Right atrium auricular region (tissue), 2 donors: ENCODE data around the gene PYROXD2. TPM values are rescaled to one million over a fixed set of nuclear protein-coding genes. Genes with fewer than 3 reads are reported as not detected.
"Not testable (repeated sequence)": the region's sequence is repeated elsewhere in the genome, so short reads cannot be mapped to it uniquely, and the experiment has no call there.

Experiments used
- DNase-seq: peaks from one replicate; pipeline ENCODE4 v3.0.0-alpha.2; 2019; ENCODE audit warnings: low spot score
- H3K27ac ChIP-seq, 2 donors: fragments of 200-600 bp; sonication (generic); 1 replicate in 1 of 2; 2 replicates in 1 of 2; pipeline ENCODE4 v1.5.1; 2016 to 2019
- H3K27me3 ChIP-seq, 2 donors: fragments of 200-600 bp; sonication (generic); one replicate each; pipeline versions ENCODE4 v1.5.1 to v1.6.0; 2017 to 2019
- H3K36me3 ChIP-seq: fragments of 200-600 bp; sonication (generic); one replicate; pipeline ENCODE4 v1.5.1; 2016
- H3K4me1 ChIP-seq, 2 donors: fragments of 200-600 bp; sonication (generic); one replicate each; pipeline versions ENCODE4 v1.5.1 to v1.6.0; 2017 to 2019
- H3K4me3 ChIP-seq, 2 donors: fragments of 200-600 bp; sonication (generic); 1 replicate in 1 of 2; 2 replicates in 1 of 2; pipeline ENCODE4 v1.5.1; 2017 to 2019; ENCODE audit warnings: mild to moderate bottlenecking in 1 of 2, moderate library complexity in 1 of 2
- H3K9me3 ChIP-seq, 2 donors: fragments of 200-600 bp; sonication (generic); one replicate each; pipeline ENCODE4 v1.5.1; 2019
- total RNA-seq, 2 donors: library from RNA; depleted of rRNA; stranded (reverse); fragments of >200 nt; gene quantifications; one replicate each; pipeline ENCODE4 v1.1.0, GENCODE V29; 2016
- TF ChIP-seq, protein P1 (sequence below), 2 donors: fragments of 200-600 bp; sonication (generic); IDR thresholded peaks; one replicate each; pipeline ENCODE4 v1.5.1; 2019; ENCODE audit warnings: antibody characterized with exemption in 2 of 2

PYROXD2 gene
- total RNA-seq, 2 donors from 2014 or later: 1.8 to 5.2 TPM

GRCh38 chr10:98384531-98385133, 30.4 kb downstream of the PYROXD2 start:
- Histone ChIP-seq H3K9me3 (no peaks in the 10 kb centered on the region), H3K27me3 (no peaks in the 10 kb centered on the region), H3K4me3 (no peak overlapping the region), H3K4me1 (no peaks in the 10 kb centered on the region), H3K36me3 (peaks cover 16% of the 10 kb centered on the region), H3K27ac (no peak overlapping the region)
- TF ChIP-seq, protein P1, sequence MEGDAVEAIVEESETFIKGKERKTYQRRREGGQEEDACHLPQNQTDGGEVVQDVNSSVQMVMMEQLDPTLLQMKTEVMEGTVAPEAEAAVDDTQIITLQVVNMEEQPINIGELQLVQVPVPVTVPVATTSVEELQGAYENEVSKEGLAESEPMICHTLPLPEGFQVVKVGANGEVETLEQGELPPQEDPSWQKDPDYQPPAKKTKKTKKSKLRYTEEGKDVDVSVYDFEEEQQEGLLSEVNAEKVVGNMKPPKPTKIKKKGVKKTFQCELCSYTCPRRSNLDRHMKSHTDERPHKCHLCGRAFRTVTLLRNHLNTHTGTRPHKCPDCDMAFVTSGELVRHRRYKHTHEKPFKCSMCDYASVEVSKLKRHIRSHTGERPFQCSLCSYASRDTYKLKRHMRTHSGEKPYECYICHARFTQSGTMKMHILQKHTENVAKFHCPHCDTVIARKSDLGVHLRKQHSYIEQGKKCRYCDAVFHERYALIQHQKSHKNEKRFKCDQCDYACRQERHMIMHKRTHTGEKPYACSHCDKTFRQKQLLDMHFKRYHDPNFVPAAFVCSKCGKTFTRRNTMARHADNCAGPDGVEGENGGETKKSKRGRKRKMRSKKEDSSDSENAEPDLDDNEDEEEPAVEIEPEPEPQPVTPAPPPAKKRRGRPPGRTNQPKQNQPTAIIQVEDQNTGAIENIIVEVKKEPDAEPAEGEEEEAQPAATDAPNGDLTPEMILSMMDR (IDR thresholded peaks at IDR 0.05): no peak
- DNase-seq: no peak

DNA sequence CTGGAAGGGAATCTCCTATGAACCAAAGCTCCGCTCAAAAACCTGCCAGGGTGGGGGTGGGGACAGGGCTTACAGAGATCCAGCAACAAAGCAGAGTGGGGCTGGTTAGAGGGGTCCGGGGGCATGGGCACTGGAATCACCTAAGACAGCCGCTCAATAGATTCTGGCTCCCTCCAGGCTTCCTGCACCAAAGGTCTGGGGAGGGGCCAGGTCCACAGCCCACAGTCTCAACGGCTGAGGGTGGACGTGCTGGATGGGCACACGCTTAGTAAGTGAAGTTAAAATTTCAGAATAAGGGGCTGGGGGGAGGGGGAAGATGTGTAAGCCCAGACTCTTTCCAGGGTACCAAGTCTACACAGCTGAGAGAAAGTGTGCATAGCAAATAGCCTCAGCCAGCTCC, 31.1 kb downstream of the PYROXD2 start:
- Histone ChIP-seq H3K9me3 (no peaks in the 10 kb centered on the region), H3K27ac (no peak overlapping the region), H3K4me1 (no peaks in the 10 kb centered on the region), H3K36me3 (peaks cover 16% of the 10 kb centered on the region), H3K27me3 (no peaks in the 10 kb centered on the region), H3K4me3 (no peak overlapping the region)
- DNase-seq: no peak
- TF ChIP-seq, protein P1 (IDR thresholded peaks at IDR 0.05): no peak

- not testable (repeated sequence) for H3K9me3 ChIP-seq, H3K27me3 ChIP-seq, H3K4me3 ChIP-seq, H3K4me1 ChIP-seq, H3K27ac ChIP-seq, DNase-seq
- H3K36me3 ChIP-seq: peaks cover 16% of the 10 kb centered on the region
Observed at GRCh38 chr10:98383134-98383667, 31.8 kb downstream of the PYROXD2 start.

DNA sequence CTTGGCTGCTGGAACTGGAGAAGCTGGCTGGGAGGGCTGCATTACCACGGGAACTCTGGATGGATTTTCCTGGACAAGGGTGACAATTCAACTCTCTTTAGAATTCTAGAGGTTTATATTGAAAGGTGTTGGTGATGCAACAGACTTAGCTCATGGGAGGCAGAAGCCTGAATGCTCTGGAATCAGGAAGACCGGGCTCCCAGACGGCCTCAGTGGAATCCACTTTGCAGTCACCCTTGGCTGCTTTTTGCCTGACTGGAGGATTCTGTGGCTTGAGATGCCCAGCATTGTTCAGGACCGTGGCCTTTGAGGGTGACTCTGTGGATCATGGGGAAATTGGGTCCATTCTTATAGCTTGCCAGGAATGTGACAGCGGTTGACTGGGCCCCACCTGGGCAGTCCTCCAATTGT, 32.3 kb downstream of the PYROXD2 start:
- TF ChIP-seq, protein P1 (IDR thresholded peaks at IDR 0.05): no peak
- no peak for DNase-seq
- Histone ChIP-seq H3K9me3 (peaks cover 0 to 1% of the 10 kb centered on the region in 2 donors), H3K27me3 (no peaks in the 10 kb centered on the region), H3K27ac (no peak overlapping the region), H3K36me3 (peaks cover 16% of the 10 kb centered on the region), H3K4me3 (no peak overlapping the region), H3K4me1 (no peaks in the 10 kb centered on the region)

DNA sequence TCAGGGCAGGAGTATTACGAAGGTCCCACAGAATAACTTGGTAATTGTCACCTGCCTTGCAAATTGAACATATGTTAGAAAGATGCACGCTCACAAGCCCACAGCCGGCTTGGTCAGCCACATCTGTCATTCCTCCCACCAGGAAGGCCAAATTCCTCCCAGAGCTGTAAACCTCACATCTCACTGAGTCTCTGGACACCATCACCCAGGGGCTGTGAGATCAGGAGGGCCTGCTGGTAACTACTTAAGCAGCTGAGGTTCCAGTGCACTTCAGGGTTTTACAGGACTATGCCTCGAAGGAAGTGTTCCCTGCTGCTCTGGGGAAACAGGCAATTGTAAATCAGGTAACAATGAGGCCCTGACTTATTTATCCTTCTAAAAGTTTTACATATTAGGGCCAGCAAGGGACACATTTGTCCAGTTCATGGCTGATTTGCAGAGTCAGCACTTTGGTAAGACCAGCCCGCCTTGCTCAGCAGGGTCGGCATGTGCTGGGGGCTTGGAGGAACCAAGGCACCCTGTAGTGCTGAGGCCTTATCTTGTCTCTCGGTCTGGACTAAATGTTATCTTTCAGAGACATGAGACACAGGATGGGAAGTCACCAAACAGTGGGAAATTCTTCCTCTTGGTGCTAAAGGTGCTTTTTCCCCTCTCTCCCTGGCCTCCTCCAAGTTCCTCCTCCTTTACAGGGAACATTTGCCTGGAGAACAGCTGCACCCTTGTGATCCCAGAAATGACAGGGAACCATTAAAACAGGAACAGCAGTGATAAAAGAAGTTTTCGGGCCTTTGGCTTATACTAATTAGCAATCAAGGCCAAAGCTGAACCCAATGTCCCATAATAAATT, 34.3 kb downstream of the PYROXD2 start:
- Histone ChIP-seq H3K4me3 (no peak overlapping the region), H3K36me3 (peaks cover 16% of the 10 kb centered on the region), H3K4me1 (no peaks in the 10 kb centered on the region), H3K27me3 (no peaks in the 10 kb centered on the region), H3K9me3 (peaks cover 0 to 8% of the 10 kb centered on the region in 2 donors), H3K27ac (no peak overlapping the region)
- TF ChIP-seq, protein P1 (IDR thresholded peaks at IDR 0.05): no peak
- no peak for DNase-seq

DNA sequence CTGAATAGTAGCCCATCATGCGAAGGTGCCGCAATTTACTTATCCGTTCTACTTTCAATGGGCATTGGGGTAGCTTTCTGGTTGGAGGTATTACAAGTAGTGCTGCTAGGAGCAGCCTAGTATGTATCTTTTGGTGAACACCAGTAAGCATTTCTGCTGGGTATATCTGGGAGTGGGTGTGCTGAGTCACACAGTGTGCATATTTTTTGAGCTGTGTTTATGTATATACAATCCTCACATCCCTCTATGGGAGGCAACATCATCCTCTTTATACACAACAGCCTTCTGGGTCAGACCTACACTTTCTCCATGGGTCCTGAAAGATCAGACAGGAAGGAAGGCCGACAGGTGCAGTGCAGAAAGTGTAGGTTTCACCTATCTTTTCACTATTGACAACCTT, 36.3 kb downstream of the PYROXD2 start:
- Histone ChIP-seq H3K27ac (no peak overlapping the region), H3K4me3 (no peak overlapping the region), H3K9me3 (peaks cover 0 to 8% of the 10 kb centered on the region in 2 donors), H3K4me1 (no peaks in the 10 kb centered on the region), H3K36me3 (peaks cover 6% of the 10 kb centered on the region), H3K27me3 (no peaks in the 10 kb centered on the region)
- TF ChIP-seq, protein P1 (IDR thresholded peaks at IDR 0.05): no peak
- no peak for DNase-seq
